Measurements from ENCODE around the gene CPTP. TPM values are rescaled to one million over a fixed set of nuclear protein-coding genes. Genes with fewer than 3 reads are reported as not detected.
A peak's percentile ranks its signal among the peaks of the same experiment; 100 is the strongest.

Gene CPTP
- total RNA-seq, 1 experiment from 2014 or later, result 12.0 TPM

- DNase-seq (ENCODE audit: low spot score), result no peak
Measured at GRCh38 chr1:1292442-1292779, 32.2 kb upstream of the CPTP start.

- no peak for DNase-seq (ENCODE audit: low spot score)
Measured at GRCh38 chr1:1292851-1293250, 31.8 kb upstream of the CPTP start.

- no peak for DNase-seq (ENCODE audit: low spot score)
Measured at GRCh38 chr1:1293263-1294249, 31.0 kb upstream of the CPTP start.

- DNase-seq (ENCODE audit: low spot score), result no peak
Measured at GRCh38 chr1:1294250-1294890, 30.2 kb upstream of the CPTP start.

GRCh38 chr1:1295154-1295923 lies 29.3 kb upstream of the CPTP start:
- no peak for DNase-seq (ENCODE audit: low spot score)

GRCh38 chr1:1296070-1297061 lies 28.2 kb upstream of the CPTP start:
- DNase-seq (ENCODE audit: low spot score), result no peak

- no peak for DNase-seq (ENCODE audit: low spot score)
Measured at GRCh38 chr1:1297802-1298424, 26.7 kb upstream of the CPTP start.

- DNase-seq (ENCODE audit: low spot score), result no peak
Measured at GRCh38 chr1:1298861-1299685, 25.5 kb upstream of the CPTP start.

GRCh38 chr1:1299686-1300351 lies 24.8 kb upstream of the CPTP start:
- no peak for DNase-seq (ENCODE audit: low spot score)

- no peak for DNase-seq (ENCODE audit: low spot score)
Measured at GRCh38 chr1:1300352-1300739, 24.3 kb upstream of the CPTP start.

- DNase-seq (ENCODE audit: low spot score), result no peak
Measured at GRCh38 chr1:1302006-1302430, 22.6 kb upstream of the CPTP start.

- no peak for DNase-seq (ENCODE audit: low spot score)
Measured at GRCh38 chr1:1302951-1303509, 21.6 kb upstream of the CPTP start.

- DNase-seq (ENCODE audit: low spot score), result no peak
Measured at GRCh38 chr1:1303736-1304135, 20.9 kb upstream of the CPTP start.

GRCh38 chr1:1304331-1305299 lies 20.0 kb upstream of the CPTP start:
- DNase-seq (ENCODE audit: low spot score), result peak; percentile 71

- DNase-seq (ENCODE audit: low spot score), result peak; percentile 87
Measured at GRCh38 chr1:1305300-1306069, 19.1 kb upstream of the CPTP start.

- no peak for DNase-seq (ENCODE audit: low spot score)
Measured at GRCh38 chr1:1306070-1306660, 18.4 kb upstream of the CPTP start.

Measured in H4 (cell line).